Measurements from ENCODE around the gene PLA2G4F.

The PLA2G4F gene

DNA sequence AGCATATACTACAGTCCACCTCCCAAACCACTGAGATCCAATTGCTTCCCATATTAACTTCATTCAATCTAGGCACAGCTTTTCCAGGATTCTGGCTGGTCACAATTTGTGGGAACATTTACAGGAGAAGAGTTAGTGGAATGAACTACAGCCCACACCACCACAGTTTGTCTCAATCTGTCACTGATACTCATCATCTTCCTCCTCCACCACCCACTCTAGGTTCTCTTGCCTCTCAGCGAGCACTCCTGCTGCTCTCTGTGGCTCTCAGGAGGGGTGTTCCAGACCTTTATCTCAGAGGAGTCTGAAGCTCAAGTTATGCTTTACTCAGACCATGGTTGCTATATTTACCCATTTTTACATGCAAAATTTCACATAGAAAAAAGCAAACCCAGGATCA lies 36.2 kb downstream of the PLA2G4F start:
- no peak for DNase-seq (ENCODE audit: low spot score)
- in situ Hi-C loops (cut with MboI; ENCODE audit: low pct_unique_long_range_greater_than_20kb, low sequenced_read_pairs, unreplicated experiment), result no loop called here
- TF ChIP-seq, protein P1, sequence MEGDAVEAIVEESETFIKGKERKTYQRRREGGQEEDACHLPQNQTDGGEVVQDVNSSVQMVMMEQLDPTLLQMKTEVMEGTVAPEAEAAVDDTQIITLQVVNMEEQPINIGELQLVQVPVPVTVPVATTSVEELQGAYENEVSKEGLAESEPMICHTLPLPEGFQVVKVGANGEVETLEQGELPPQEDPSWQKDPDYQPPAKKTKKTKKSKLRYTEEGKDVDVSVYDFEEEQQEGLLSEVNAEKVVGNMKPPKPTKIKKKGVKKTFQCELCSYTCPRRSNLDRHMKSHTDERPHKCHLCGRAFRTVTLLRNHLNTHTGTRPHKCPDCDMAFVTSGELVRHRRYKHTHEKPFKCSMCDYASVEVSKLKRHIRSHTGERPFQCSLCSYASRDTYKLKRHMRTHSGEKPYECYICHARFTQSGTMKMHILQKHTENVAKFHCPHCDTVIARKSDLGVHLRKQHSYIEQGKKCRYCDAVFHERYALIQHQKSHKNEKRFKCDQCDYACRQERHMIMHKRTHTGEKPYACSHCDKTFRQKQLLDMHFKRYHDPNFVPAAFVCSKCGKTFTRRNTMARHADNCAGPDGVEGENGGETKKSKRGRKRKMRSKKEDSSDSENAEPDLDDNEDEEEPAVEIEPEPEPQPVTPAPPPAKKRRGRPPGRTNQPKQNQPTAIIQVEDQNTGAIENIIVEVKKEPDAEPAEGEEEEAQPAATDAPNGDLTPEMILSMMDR (IDR thresholded peaks at IDR 0.05; ENCODE audit: extremely low read depth, insufficient read depth, missing control alignments), result no peak

DNA sequence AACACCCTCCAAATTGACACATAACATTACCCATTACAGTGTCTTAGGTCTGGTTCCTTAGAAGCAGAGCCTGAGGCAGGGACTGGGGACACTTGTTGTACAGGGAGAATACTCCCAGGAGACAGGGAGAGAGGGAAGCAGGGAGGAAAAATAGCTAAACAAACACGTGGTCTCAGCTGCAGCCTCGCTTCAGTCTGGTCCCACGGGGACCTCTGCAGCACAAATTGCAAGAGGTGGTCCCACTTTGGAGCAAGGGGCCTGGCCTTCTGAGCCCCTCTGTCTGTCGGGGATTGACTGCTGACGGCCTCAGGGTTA lies 37.0 kb downstream of the PLA2G4F start:
- no peak for DNase-seq (ENCODE audit: low spot score)
- TF ChIP-seq, protein P1 (IDR thresholded peaks at IDR 0.05; ENCODE audit: extremely low read depth, insufficient read depth, missing control alignments), result no peak
- in situ Hi-C loops (cut with MboI; ENCODE audit: low pct_unique_long_range_greater_than_20kb, low sequenced_read_pairs, unreplicated experiment), result no loop called here

DNA sequence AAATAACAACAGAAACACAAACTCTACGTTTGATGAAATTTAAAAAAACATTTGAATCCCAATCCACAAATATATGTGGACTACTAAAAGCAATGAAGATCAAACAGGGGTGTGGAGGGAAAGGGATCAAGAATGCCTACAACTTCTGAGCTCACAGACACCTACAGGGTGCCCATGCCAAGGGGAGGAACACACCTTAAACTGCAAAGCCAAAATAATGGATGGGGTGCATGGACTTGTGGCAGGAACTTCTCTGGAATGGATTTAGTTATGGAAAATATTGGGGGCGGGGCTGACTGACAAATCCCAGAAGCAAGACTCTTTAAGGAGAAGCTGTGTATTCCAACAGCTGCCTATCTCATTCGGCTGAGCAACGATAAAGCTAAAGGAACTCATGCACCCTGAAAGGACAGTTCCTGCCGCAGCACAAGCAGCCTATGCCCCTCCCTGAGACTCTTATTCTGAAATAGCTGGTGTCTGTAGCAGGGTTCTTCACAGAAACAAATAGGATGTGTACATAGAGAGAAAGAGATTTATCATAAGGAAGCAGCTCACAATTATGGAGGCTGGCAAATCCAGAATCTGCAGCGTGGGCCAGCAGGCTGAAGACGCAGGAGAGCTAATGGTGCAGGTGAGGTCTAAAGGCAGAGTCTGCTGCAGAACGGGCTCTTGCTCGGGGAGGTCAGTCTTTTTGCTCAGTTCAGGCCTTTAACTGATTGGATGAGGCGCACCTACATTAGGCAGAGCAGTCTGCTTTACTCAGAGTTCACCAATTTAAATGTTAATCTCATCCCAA lies 37.6 kb downstream of the PLA2G4F start:
- in situ Hi-C loops (cut with MboI; ENCODE audit: low pct_unique_long_range_greater_than_20kb, low sequenced_read_pairs, unreplicated experiment), result no loop called here
- TF ChIP-seq, protein P1 (IDR thresholded peaks at IDR 0.05; ENCODE audit: extremely low read depth, insufficient read depth, missing control alignments), result no peak
- no peak for DNase-seq (ENCODE audit: low spot score)

DNA sequence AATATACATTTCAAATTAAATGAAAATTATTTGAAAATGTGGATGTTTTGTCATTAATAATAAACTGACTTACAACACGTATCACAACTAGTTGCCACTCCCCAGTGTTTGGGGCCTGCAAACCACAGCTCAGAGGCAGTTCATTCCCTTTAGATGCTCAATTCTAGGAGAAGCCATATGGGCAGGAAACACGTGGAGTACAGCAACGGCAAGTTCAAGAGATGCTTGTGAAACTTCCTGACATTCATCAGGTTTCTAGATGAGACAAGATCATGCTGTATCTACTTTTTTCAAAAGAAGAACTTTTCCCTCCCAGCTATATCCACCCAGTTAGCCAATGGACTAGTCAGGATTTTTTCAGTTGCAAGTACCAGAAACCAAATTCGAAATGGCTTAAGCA lies 44.5 kb downstream of the PLA2G4F start:
- in situ Hi-C loops (cut with MboI; ENCODE audit: low pct_unique_long_range_greater_than_20kb, low sequenced_read_pairs, unreplicated experiment), result no loop called here
- TF ChIP-seq, protein P1 (IDR thresholded peaks at IDR 0.05; ENCODE audit: extremely low read depth, insufficient read depth, missing control alignments), result no peak
- DNase-seq (ENCODE audit: low spot score), result no peak

DNA sequence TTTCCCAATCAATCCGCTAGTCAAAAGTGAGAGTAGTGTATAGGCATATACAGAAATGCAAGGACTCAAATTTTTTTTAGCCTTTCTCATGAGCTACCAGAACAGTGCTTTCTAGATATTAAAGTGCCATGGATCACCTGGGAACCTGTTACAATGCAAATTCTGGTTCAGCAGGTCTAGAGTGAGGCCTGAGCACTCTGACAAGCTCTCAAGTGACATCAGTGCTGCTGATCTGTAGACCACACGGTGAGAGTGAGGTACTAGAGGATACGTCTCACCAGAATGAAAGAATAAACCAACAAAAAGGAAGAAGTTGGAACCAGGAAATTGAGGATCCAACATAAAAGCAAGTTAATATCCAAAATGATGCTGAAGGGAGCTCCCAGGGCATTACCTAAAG lies 46.1 kb downstream of the PLA2G4F start:
- no peak for DNase-seq (ENCODE audit: low spot score)
- TF ChIP-seq, protein P1 (IDR thresholded peaks at IDR 0.05; ENCODE audit: extremely low read depth, insufficient read depth, missing control alignments), result no peak
- in situ Hi-C loops (cut with MboI; ENCODE audit: low pct_unique_long_range_greater_than_20kb, low sequenced_read_pairs, unreplicated experiment), result no loop called here

DNA sequence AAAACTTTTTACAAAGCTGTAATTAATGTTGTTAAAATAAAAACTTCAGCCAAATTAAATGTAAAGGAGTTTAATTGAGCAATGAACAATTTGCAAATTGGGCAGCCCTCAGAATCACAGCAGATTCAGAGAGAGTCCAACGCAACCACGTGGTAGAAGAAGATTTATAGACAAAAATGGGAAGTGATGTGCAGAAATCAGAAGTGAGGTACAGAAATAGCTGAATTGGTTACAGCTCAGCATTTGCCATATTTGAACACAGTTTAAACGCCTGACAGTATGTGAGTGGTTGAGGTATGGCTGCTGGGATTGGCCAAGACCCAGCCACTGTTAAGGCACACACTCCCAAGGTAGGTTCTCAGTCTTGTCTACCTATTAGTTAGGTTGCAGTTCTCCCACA lies 47.6 kb downstream of the PLA2G4F start:
- TF ChIP-seq, protein P1 (IDR thresholded peaks at IDR 0.05; ENCODE audit: extremely low read depth, insufficient read depth, missing control alignments), result no peak
- in situ Hi-C loops (cut with MboI; ENCODE audit: low pct_unique_long_range_greater_than_20kb, low sequenced_read_pairs, unreplicated experiment), result no loop called here
- DNase-seq (ENCODE audit: low spot score), result no peak

All from GM13977 (cell line).